ENCODE results near the gene UBE2Z. TPM values are rescaled to one million over a fixed set of nuclear protein-coding genes. Genes with fewer than 3 reads are reported as not detected.

Gene UBE2Z
- polyA plus RNA-seq, 2 of the 4 experiments (the other 2 are of a cell fraction), result 109 to 174 TPM

GRCh38 chr17:48860034-48860433 lies 48.2 kb upstream of the UBE2Z start:
- no peak overlapping the region for H3K4me2 ChIP-seq
- POLR2A ChIA-PET, result no interaction called here
- ATAC-seq, result peak; percentile 47 to 71; a peak in 4 of 6 replicates
- DNase-seq (ENCODE audit: low read depth in 1 of 2, low spot score in 1 of 2), result peak in 1 of 2 experiments; percentile 41
- H3K27ac ChIP-seq, result no peak overlapping the region
- no peak for TF ChIP-seq NR3C1 (IDR thresholded peaks at IDR 0.05)
- TF ChIP-seq RARB (CRISPR knock-in tag; IDR thresholded peaks at IDR 0.05), result no peak
- TF ChIP-seq ATOH8 (CRISPR knock-in tag; IDR thresholded peaks at IDR 0.05; ENCODE audit: low read depth), result no peak
- TF ChIP-seq ZSCAN20 (CRISPR knock-in tag; IDR thresholded peaks at IDR 0.05), result no peak
- no peak for TF ChIP-seq BHLHE40 (IDR thresholded peaks at IDR 0.05; ENCODE audit: low read depth, low read length)
- TF ChIP-seq SMC3 (IDR thresholded peaks at IDR 0.05), result no peak
- TF ChIP-seq HOXB13 (CRISPR knock-in tag; IDR thresholded peaks at IDR 0.05; ENCODE audit: low read depth), result no peak
- no peak for TF ChIP-seq EHF (CRISPR knock-in tag; IDR thresholded peaks at IDR 0.05)
- TF ChIP-seq FOSL2 (IDR thresholded peaks at IDR 0.05), result no peak
- TF ChIP-seq FOSL2 (CRISPR knock-in tag; IDR thresholded peaks at IDR 0.05), result no peak
- TF ChIP-seq BCL3 (IDR thresholded peaks at IDR 0.05), result no peak
- TF ChIP-seq ESRRA (IDR thresholded peaks at IDR 0.05; ENCODE audit: borderline replicate concordance, low read length), result no peak
- no peak for TF ChIP-seq RNF2 (IDR thresholded peaks at IDR 0.05; ENCODE audit: borderline replicate concordance, low read depth)
- no peak for TF ChIP-seq HOXB5 (CRISPR knock-in tag; IDR thresholded peaks at IDR 0.05)
- 100% methylated on average over 3 of the region's 3 CpGs for WGBS (ENCODE audit: missing lambda C conversion rate)
- no peaks in the 10 kb centered on the region for H3K9me3 ChIP-seq
- CTCF ChIA-PET, result interaction anchor here (0.9 to 76.6 kb wide), 8 partner anchors 12 to 182 kb away, joined by 3 to 3251 read pairs (median 19); partner anchors contain the start of genes CALCOCO2 and TTLL6
- H3K4me3 ChIP-seq, result no peak overlapping the region
- FAIRE-seq, result no peak
- H3K4me1 ChIP-seq, result no peaks in the 10 kb centered on the region

GRCh38 chr17:48860456-48860855 lies 47.8 kb upstream of the UBE2Z start:
- CTCF ChIA-PET, result interaction anchor here (1.0 to 76.6 kb wide), 8 partner anchors 12 to 189 kb away, joined by 3 to 3251 read pairs (median 18); partner anchors contain the start of genes CALCOCO2, HOXB13 and TTLL6

GRCh38 chr17:48868916-48869500 lies 39.2 kb upstream of the UBE2Z start:
- TF ChIP-seq CBX8 (IDR thresholded peaks at IDR 0.05), result no peak
- TF ChIP-seq FOSB (CRISPR knock-in tag; IDR thresholded peaks at IDR 0.05), result no peak
- no peak for TF ChIP-seq TP53 (CRISPR knock-in tag; IDR thresholded peaks at IDR 0.05)
- FAIRE-seq, result no peak
- Histone ChIP-seq H3K27ac (peak overlapping the region; percentile 90 to 94; a peak in 4 of 6 replicates), H3K4me3 (no peak overlapping the region), H3K9me3 (no peaks in the 10 kb centered on the region), H3K4me1 (peaks cover 53% of the 10 kb centered on the region), H3K4me2 (peak overlapping the region; percentile 15; the same call in 2 of the 3 replicates)
- WGBS (ENCODE audit: missing lambda C conversion rate), result 61% methylated on average over 3 of the region's 3 CpGs
- ATAC-seq, result no peak
- DNase-seq (ENCODE audit: low read depth in 1 of 2, low spot score in 1 of 2), result no peak
- CTCF ChIA-PET, result interaction anchor here (0.9 to 76.6 kb wide), 6 partner anchors 8 to 206 kb away, joined by 3 to 3251 read pairs (median 6); partner anchors contain the start of genes CALCOCO2 and TTLL6
- POLR2A ChIA-PET, result no interaction called here

More at GRCh38 chr17:48860456-48860855, 47.8 kb upstream of the UBE2Z start:
- ATAC-seq (no peak), FAIRE-seq (no peak), DNase-seq (ENCODE audit: low read depth in 1 of 2, low spot score in 1 of 2) (no peak)
- Histone ChIP-seq H3K9me3 (no peaks in the 10 kb centered on the region), H3K4me3 (no peak overlapping the region), H3K4me2 (no peak overlapping the region), H3K27ac (no peak overlapping the region), H3K4me1 (no peaks in the 10 kb centered on the region)
- POLR2A ChIA-PET, result no interaction called here
- TF ChIP-seq TFCP2L1 (CRISPR knock-in tag; IDR thresholded peaks at IDR 0.05) (no peak), KDM1A (IDR thresholded peaks at IDR 0.05; ENCODE audit: low read depth) (no peak), RAD21 (conservative IDR thresholded peaks at IDR 0.05 in 1 of 2, IDR thresholded peaks at IDR 0.05 in 1 of 2) (no peak)
- 94% methylated on average over 4 of the region's 4 CpGs for WGBS (ENCODE audit: missing lambda C conversion rate)
